SK-N-SH (cell line): ENCODE measurements around the gene RASD2. TPM values are rescaled to one million over a fixed set of nuclear protein-coding genes. Genes with fewer than 3 reads are reported as not detected.

Experiments
- CTCF ChIA-PET: fragments of 300-600, 350-600 bp; formaldehyde crosslinking; extraction: SDS; loops from one replicate; lab custom pipeline; 2021; lab: Yijun Ruan, JAX
- POLR2A ChIA-PET: fragments of 350-600 bp; sonication (Branson Sonifier 250); formaldehyde crosslinking; extraction: SDS; loops from one replicate; lab custom pipeline; 2020; ENCODE audit warnings: antibody characterized with exemption, inconsistent platforms; lab: Yijun Ruan, JAX
- DNase-seq: peaks from one replicate; pipeline ENCODE4 v3.0.0; 2012
- H2AFZ ChIP-seq: fragments of 200-600 bp; sonication (generic); 2 replicates; pipeline ENCODE4 v1.8.1; 2016; ENCODE audit warnings: antibody characterized with exemption, mild to moderate bottlenecking, low read depth
- H3F3A ChIP-seq: fragments of 200-600 bp; sonication (generic); replicated peaks from 2 replicates; pipeline ENCODE3; 2016; ENCODE audit warnings: antibody characterized with exemption, mild to moderate bottlenecking; ENCODE audit not compliant: insufficient read depth
- H3K27ac ChIP-seq, 2 experiments: fragments of 200-500 bp in 1 of 2; fragments of 200-600 bp in 1 of 2; sonication (Bioruptor generic) in 1 of 2; sonication (generic), shearing (Covaris generic) in 1 of 2; 2 replicates each; pipeline versions ENCODE4 v1.5.1 to v1.6.1; 2014 to 2016; ENCODE audit warnings: low read depth in 2 of 2, inconsistent platforms in 1 of 2, low read length in 1 of 2, mild to moderate bottlenecking in 1 of 2, mixed read lengths in 1 of 2
- H3K27me3 ChIP-seq: fragments of 200-600 bp; sonication (generic), shearing (Covaris generic); 2 replicates; pipeline ENCODE4 v1.6.1; 2016; ENCODE audit warnings: mixed run types; ENCODE audit not compliant: insufficient read depth
- H3K36me3 ChIP-seq, 2 experiments: fragments of 200-500 bp in 1 of 2; fragments of 200-600 bp in 1 of 2; sonication (Bioruptor generic) in 1 of 2; sonication (generic) in 1 of 2; replicated peaks in 1 of 2; 2 replicates each; pipeline versions ENCODE3 to v1.5.1; 2014 to 2016; ENCODE audit warnings: low read length in 1 of 2, mild to moderate bottlenecking in 1 of 2; ENCODE audit not compliant: insufficient read depth in 2 of 2, control insufficient read depth in 1 of 2
- H3K4me1 ChIP-seq, 2 experiments: fragments of 200-500 bp in 1 of 2; fragments of 200-600 bp in 1 of 2; sonication (Bioruptor generic) in 1 of 2; sonication (generic), shearing (Covaris generic) in 1 of 2; 2 replicates each; pipeline versions ENCODE4 v1.5.1 to v1.6.1; 2014 to 2016; ENCODE audit warnings: low read depth in 1 of 2, low read length in 1 of 2, mixed run types in 1 of 2; ENCODE audit not compliant: insufficient read depth in 2 of 2, control insufficient read depth in 1 of 2
- H3K4me2 ChIP-seq: fragments of 200-600 bp; sonication (generic), shearing (Covaris generic); 2 replicates; pipeline ENCODE4 v1.6.1; 2017; ENCODE audit warnings: mixed run types
- H3K4me3 ChIP-seq, 2 experiments: fragments of 200-500 bp in 1 of 2; fragments of 200-600 bp in 1 of 2; sonication (Bioruptor generic) in 1 of 2; sonication (generic), shearing (Covaris generic) in 1 of 2; 2 replicates each; pipeline versions ENCODE4 v1.5.1 to v1.8.1; 2014 to 2016; ENCODE audit warnings: low read depth in 2 of 2, inconsistent platforms in 1 of 2, low read length in 1 of 2, mild to moderate bottlenecking in 1 of 2, mixed read lengths in 1 of 2, moderate library complexity in 1 of 2
- H3K79me2 ChIP-seq: fragments of 200-600 bp; sonication (generic); 2 replicates; pipeline ENCODE4 v1.8.1; 2017; ENCODE audit warnings: mild to moderate bottlenecking; ENCODE audit not compliant: insufficient read depth
- H3K9ac ChIP-seq: fragments of 200-600 bp; sonication (generic); 2 replicates; pipeline ENCODE4 v1.6.1; 2017; ENCODE audit warnings: mixed run types
- H3K9me2 ChIP-seq: fragments of 200-600 bp; sonication (generic); 2 replicates; pipeline ENCODE4 v1.6.1; 2017; ENCODE audit warnings: mixed run types
- H3K9me3 ChIP-seq: fragments of 200-600 bp; sonication (generic); 2 replicates; pipeline ENCODE4 v1.6.1; 2017; ENCODE audit warnings: mixed run types, mild to moderate bottlenecking, moderate library complexity
- H4K20me1 ChIP-seq: fragments of 200-600 bp; sonication (generic); 2 replicates; pipeline ENCODE4 v1.6.1; 2017; ENCODE audit warnings: mild to moderate bottlenecking, mixed run types; ENCODE audit not compliant: insufficient read depth
- CHD2 ChIP-seq: fragments of 150-350 bp; IDR thresholded peaks from 2 replicates; pipeline ENCODE4 v1.6.1; 2018; ENCODE audit warnings: low read length; ENCODE audit not compliant: partially characterized antibody
- EZH2phosphoT487 ChIP-seq: fragments of 200-600 bp; sonication (generic); IDR thresholded peaks from 2 replicates; pipeline ENCODE4 v1.6.1; 2017; ENCODE audit warnings: low read depth, mixed run types, mild to moderate bottlenecking, antibody characterized with exemption, moderate library complexity, borderline replicate concordance
- FOSL2 ChIP-seq: IDR thresholded peaks from 2 replicates; pipeline ENCODE4 v1.4.0; 2012; ENCODE audit warnings: low read depth, mild to moderate bottlenecking, moderate library complexity, borderline replicate concordance
- GATA2 ChIP-seq: sonication (generic); formaldehyde crosslinking; IDR thresholded peaks from 2 replicates; pipeline ENCODE4 v1.5.0; 2020; ENCODE audit warnings: mild to moderate bottlenecking, missing genetic modification reagents
- MEF2A ChIP-seq: IDR thresholded peaks from 2 replicates; pipeline ENCODE4 v1.4.0; 2012; ENCODE audit warnings: low read depth, borderline replicate concordance
- MXI1 ChIP-seq: IDR thresholded peaks from 2 replicates; pipeline ENCODE4 v1.6.1; 2012; ENCODE audit warnings: mild to moderate bottlenecking, low read depth, low read length, improper control_type of control experiment
- PBX3 ChIP-seq: IDR thresholded peaks from 2 replicates; pipeline ENCODE4; 2012
- RCOR1 ChIP-seq: fragments of 150-350 bp; IDR thresholded peaks from 2 replicates; pipeline ENCODE4 v1.6.1; 2017; ENCODE audit warnings: antibody characterized with exemption, low read length
- REST ChIP-seq: IDR thresholded peaks from 2 replicates; pipeline ENCODE4 v1.6.1; 2012; ENCODE audit warnings: mild to moderate bottlenecking, low read depth, low read length, moderate library complexity
- RFX5 ChIP-seq: IDR thresholded peaks from 2 replicates; pipeline ENCODE4 v1.6.1; 2012; ENCODE audit warnings: mild to moderate bottlenecking, improper control_type of control experiment, low read length
- SIN3A ChIP-seq: IDR thresholded peaks from 2 replicates; pipeline ENCODE4 v1.6.1; 2012; ENCODE audit warnings: low read depth, mild to moderate bottlenecking, low read length, moderate library complexity, borderline replicate concordance
- TEAD4 ChIP-seq: IDR thresholded peaks from 2 replicates; pipeline ENCODE4 v1.4.0; 2012; ENCODE audit warnings: mild to moderate bottlenecking, borderline replicate concordance; ENCODE audit not compliant: insufficient read depth
- WGBS: methylation state at CpG from one replicate; pipeline ENCODE4 v1.1.6; 2017; ENCODE audit warnings: low lambda C conversion rate; 5-methylcytosine and 5-hydroxymethylcytosine counted together
- polyA plus RNA-seq, 3 experiments: library from polyadenylated mRNA; depleted of rRNA; stranded (reverse); fragments of >200 nt; gene quantifications; 2 replicates each; pipeline ENCODE4 v1.2.3, GENCODE V29; 2012
- TF ChIP-seq, protein P1 (sequence below): IDR thresholded peaks from 2 replicates; pipeline ENCODE4 v1.4.0; 2012; ENCODE audit warnings: low read depth, borderline replicate concordance

RASD2 gene
- polyA plus RNA-seq, 1 of the 3 experiments (the other 2 are of a cell fraction), result 0.30 TPM

DNA sequence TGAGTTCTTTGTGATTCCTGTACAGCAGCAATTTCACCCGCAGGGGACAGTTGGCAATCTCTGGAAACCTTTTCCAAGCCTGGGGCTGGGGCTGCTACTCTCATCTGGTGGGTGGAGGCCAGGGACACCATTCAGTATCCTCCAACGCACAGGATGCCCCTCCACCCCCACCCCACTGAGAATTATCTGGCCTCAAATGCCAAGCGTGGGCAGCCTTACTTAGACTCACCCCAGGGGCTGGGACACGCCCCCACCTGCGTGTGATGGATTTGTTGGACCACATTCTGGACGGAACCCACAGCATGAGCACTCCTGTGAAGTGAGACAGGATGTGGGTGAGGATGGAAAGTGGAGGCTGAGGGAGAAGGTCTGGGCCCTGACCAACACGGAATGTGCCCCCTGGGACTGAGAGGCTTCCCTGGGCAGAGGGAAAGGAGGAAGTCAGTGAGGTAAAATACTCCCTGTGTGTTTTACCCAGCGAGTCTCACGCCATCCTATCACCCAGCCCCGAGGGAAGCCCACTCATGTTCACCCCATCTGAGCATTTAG is 13.7 kb downstream of the RASD2 start:
- no peaks in the 10 kb centered on the region for H3K9me3 ChIP-seq
- no peak overlapping the region for H3K4me2 ChIP-seq
- H4K20me1 ChIP-seq, result no peaks in the 10 kb centered on the region
- no peak overlapping the region for H3K27ac ChIP-seq
- H2AFZ ChIP-seq, result no peak overlapping the region
- H3K4me1 ChIP-seq, result no peaks in the 10 kb centered on the region; a peak in 2 of 4 replicates
- CTCF ChIA-PET, result interaction anchor here (1.2 to 1.9 kb wide), 3 partner anchors 15 to 29 kb away, joined by 3 to 7 read pairs (median 5); no protein-coding TSS in a partner anchor
- POLR2A ChIA-PET, result no interaction called here
- no peak for TF ChIP-seq EZH2phosphoT487
- TF ChIP-seq FOSL2, result no peak
- H3F3A ChIP-seq, result no peaks in the 10 kb centered on the region
- 53% methylated on average over 6 of the region's 10 CpGs for WGBS
- H3K4me3 ChIP-seq, result no peak overlapping the region
- H3K79me2 ChIP-seq, result no peaks in the 10 kb centered on the region
- no peaks in the 10 kb centered on the region for H3K36me3 ChIP-seq
- DNase-seq, result no peak
- no peaks in the 10 kb centered on the region for H3K27me3 ChIP-seq
- no peak overlapping the region for H3K9ac ChIP-seq
- H3K9me2 ChIP-seq, result no peaks in the 10 kb centered on the region

GRCh38 chr22:35555483-35555890 is 14.9 kb downstream of the RASD2 start:
- DNase-seq, result no peak
- Histone ChIP-seq H2AFZ (no peak overlapping the region), H3K4me1 (no peaks in the 10 kb centered on the region; a peak in 1 of 4 replicates), H3F3A (no peaks in the 10 kb centered on the region), H3K9ac (no peak overlapping the region), H3K4me3 (no peak overlapping the region), H3K4me2 (no peak overlapping the region), H4K20me1 (no peaks in the 10 kb centered on the region), H3K27me3 (no peaks in the 10 kb centered on the region), H3K27ac (no peak overlapping the region), H3K9me3 (no peaks in the 10 kb centered on the region), H3K36me3 (no peaks in the 10 kb centered on the region), H3K9me2 (no peaks in the 10 kb centered on the region), H3K79me2 (no peaks in the 10 kb centered on the region)
- WGBS, result 77% methylated on average over 11 of the region's 13 CpGs
- ChIA-PET CTCF (interaction anchor here (1.2 to 1.5 kb wide), 2 partner anchors 21 to 28 kb away, joined by 3 read pairs; no protein-coding TSS in a partner anchor), POLR2A (no interaction called here)
- no peak for TF ChIP-seq RCOR1
- TF ChIP-seq SIN3A, result no peak
- no peak for TF ChIP-seq CHD2
- no peak for TF ChIP-seq TEAD4
- TF ChIP-seq RFX5, result no peak
- no peak for TF ChIP-seq GATA2 (CRISPR knock-in tag)
- no peak for TF ChIP-seq PBX3
- TF ChIP-seq REST, result no peak
- TF ChIP-seq MXI1, result no peak
- TF ChIP-seq, protein P1, sequence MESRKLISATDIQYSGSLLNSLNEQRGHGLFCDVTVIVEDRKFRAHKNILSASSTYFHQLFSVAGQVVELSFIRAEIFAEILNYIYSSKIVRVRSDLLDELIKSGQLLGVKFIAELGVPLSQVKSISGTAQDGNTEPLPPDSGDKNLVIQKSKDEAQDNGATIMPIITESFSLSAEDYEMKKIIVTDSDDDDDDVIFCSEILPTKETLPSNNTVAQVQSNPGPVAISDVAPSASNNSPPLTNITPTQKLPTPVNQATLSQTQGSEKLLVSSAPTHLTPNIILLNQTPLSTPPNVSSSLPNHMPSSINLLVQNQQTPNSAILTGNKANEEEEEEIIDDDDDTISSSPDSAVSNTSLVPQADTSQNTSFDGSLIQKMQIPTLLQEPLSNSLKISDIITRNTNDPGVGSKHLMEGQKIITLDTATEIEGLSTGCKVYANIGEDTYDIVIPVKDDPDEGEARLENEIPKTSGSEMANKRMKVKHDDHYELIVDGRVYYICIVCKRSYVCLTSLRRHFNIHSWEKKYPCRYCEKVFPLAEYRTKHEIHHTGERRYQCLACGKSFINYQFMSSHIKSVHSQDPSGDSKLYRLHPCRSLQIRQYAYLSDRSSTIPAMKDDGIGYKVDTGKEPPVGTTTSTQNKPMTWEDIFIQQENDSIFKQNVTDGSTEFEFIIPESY, result no peak
- TF ChIP-seq MEF2A, result no peak
